RWPE2 (cell line): Measurements from ENCODE around the gene SLC25A48.

Experiments
- ATAC-seq: fragments of 200-7000 bp; cut with Tn5 transposase; 3 replicates; pipeline ENCODE4 v1.9.1; 2021; ENCODE audit warnings: low read depth
- DNase-seq: peaks from one replicate; pipeline ENCODE4 v3.0.0-alpha.2; 2020; ENCODE audit warnings: low spot score
- H3K27ac ChIP-seq: fragments of 450-650 bp; 2 replicates; pipeline ENCODE4 v1.5.1; 2017; ENCODE audit warnings: mild to moderate bottlenecking; ENCODE audit not compliant: poor library complexity, severe bottlenecking
- H3K27me3 ChIP-seq: fragments of 250-450 bp; sonication (Bioruptor Pico); 2 replicates; pipeline ENCODE4 v1.5.1; 2021; ENCODE audit warnings: mild to moderate bottlenecking, moderate library complexity; ENCODE audit not compliant: insufficient read depth, poor library complexity, severe bottlenecking
- H3K36me3 ChIP-seq: fragments of 250-450 bp; sonication (Bioruptor Pico); 2 replicates; pipeline ENCODE4 v1.5.1; 2020; ENCODE audit warnings: low read depth, mild to moderate bottlenecking, moderate library complexity
- H3K4me1 ChIP-seq: fragments of 250-450 bp; sonication (Bioruptor Pico); 2 replicates; pipeline ENCODE4 v1.5.1; 2021; ENCODE audit warnings: mild to moderate bottlenecking, moderate library complexity; ENCODE audit not compliant: insufficient read depth, poor library complexity, severe bottlenecking
- H3K4me3 ChIP-seq: fragments of 250-450 bp; sonication (Bioruptor Pico); 2 replicates; pipeline ENCODE4 v1.5.1; 2021; ENCODE audit warnings: mild to moderate bottlenecking, moderate library complexity; ENCODE audit not compliant: severe bottlenecking
- H3K9me3 ChIP-seq: fragments of 250-450 bp; sonication (Bioruptor Pico); 2 replicates; pipeline ENCODE4 v1.5.1; 2021; ENCODE audit warnings: mild to moderate bottlenecking, moderate library complexity; ENCODE audit not compliant: severe bottlenecking
- TF ChIP-seq, protein P1 (sequence below): fragments of 450-650 bp; IDR thresholded peaks from one replicate; pipeline ENCODE4 v1.5.1; 2017; ENCODE audit warnings: mild to moderate bottlenecking, moderate library complexity; ENCODE audit not compliant: poor library complexity, severe bottlenecking

SLC25A48 gene

GRCh38 chr5:135862744-135863143, 28.3 kb downstream of the SLC25A48 start:
- no peaks in the 10 kb centered on the region for H3K36me3 ChIP-seq
- ATAC-seq, result no peak

GRCh38 chr5:135864503-135865435, 30.3 kb downstream of the SLC25A48 start:
- DNase-seq (no peak), ATAC-seq (no peak)
- Histone ChIP-seq H3K9me3 (no peaks in the 10 kb centered on the region), H3K27me3 (peaks cover 14% of the 10 kb centered on the region), H3K27ac (no peak overlapping the region), H3K4me1 (no peaks in the 10 kb centered on the region), H3K36me3 (no peaks in the 10 kb centered on the region), H3K4me3 (no peak overlapping the region)
- TF ChIP-seq, protein P1, sequence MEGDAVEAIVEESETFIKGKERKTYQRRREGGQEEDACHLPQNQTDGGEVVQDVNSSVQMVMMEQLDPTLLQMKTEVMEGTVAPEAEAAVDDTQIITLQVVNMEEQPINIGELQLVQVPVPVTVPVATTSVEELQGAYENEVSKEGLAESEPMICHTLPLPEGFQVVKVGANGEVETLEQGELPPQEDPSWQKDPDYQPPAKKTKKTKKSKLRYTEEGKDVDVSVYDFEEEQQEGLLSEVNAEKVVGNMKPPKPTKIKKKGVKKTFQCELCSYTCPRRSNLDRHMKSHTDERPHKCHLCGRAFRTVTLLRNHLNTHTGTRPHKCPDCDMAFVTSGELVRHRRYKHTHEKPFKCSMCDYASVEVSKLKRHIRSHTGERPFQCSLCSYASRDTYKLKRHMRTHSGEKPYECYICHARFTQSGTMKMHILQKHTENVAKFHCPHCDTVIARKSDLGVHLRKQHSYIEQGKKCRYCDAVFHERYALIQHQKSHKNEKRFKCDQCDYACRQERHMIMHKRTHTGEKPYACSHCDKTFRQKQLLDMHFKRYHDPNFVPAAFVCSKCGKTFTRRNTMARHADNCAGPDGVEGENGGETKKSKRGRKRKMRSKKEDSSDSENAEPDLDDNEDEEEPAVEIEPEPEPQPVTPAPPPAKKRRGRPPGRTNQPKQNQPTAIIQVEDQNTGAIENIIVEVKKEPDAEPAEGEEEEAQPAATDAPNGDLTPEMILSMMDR, result no peak

More at GRCh38 chr5:135862744-135863143, 28.3 kb downstream of the SLC25A48 start:
- no peak for DNase-seq
- H3K9me3 ChIP-seq, result no peaks in the 10 kb centered on the region
- peaks cover 6% of the 10 kb centered on the region for H3K27me3 ChIP-seq
- no peaks in the 10 kb centered on the region for H3K4me1 ChIP-seq
- H3K27ac ChIP-seq, result no peak overlapping the region
- TF ChIP-seq, protein P1, result no peak
- no peak overlapping the region for H3K4me3 ChIP-seq

DNA sequence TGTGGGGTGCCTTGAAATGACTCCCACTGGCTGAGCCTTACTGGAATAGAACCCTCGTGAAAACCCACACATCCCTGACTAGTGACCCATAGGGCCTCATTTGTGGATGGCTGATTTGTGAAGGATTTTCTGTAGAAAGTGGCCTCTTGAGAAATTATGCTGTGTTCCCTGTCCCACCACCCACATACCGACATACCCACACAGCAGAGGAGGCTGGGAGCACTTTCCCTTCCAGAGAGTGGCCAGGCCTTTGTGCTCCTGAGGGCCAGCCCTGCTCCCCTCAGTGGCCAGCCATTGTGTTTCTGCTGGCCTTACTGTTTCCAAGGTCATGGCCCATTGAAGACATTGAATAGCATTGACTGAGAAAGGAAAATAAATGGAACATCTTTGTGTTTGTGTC, 31.6 kb downstream of the SLC25A48 start:
- Histone ChIP-seq H3K36me3 (no peaks in the 10 kb centered on the region), H3K27ac (no peak overlapping the region), H3K4me1 (no peaks in the 10 kb centered on the region), H3K9me3 (peaks cover 2% of the 10 kb centered on the region), H3K27me3 (peaks cover 14% of the 10 kb centered on the region), H3K4me3 (no peak overlapping the region)
- DNase-seq (no peak), ATAC-seq (no peak)
- TF ChIP-seq, protein P1, result no peak

GRCh38 chr5:135867599-135867998, 33.1 kb downstream of the SLC25A48 start:
- Histone ChIP-seq H3K36me3 (no peaks in the 10 kb centered on the region), H3K27ac (no peak overlapping the region), H3K4me3 (no peak overlapping the region), H3K4me1 (no peaks in the 10 kb centered on the region), H3K27me3 (peaks cover 14% of the 10 kb centered on the region), H3K9me3 (peaks cover 2% of the 10 kb centered on the region)
- TF ChIP-seq, protein P1, result no peak
- DNase-seq (no peak), ATAC-seq (no peak)

GRCh38 chr5:135868681-135869080, 34.2 kb downstream of the SLC25A48 start:
- ATAC-seq, result no peak
- H3K9me3 ChIP-seq, result peaks cover 2% of the 10 kb centered on the region
- peaks cover 14% of the 10 kb centered on the region for H3K27me3 ChIP-seq
- no peak for DNase-seq
- H3K36me3 ChIP-seq, result no peaks in the 10 kb centered on the region
- TF ChIP-seq, protein P1, result no peak
- no peak overlapping the region for H3K27ac ChIP-seq
- no peaks in the 10 kb centered on the region for H3K4me1 ChIP-seq
- no peak overlapping the region for H3K4me3 ChIP-seq
